Ascending aorta (tissue), 2 donors: ENCODE data around the gene RABGEF1. TPM values are rescaled to one million over a fixed set of nuclear protein-coding genes. Genes with fewer than 3 reads are reported as not detected.
"Not testable (repeated sequence)": the region's sequence is repeated elsewhere in the genome, so short reads cannot be mapped to it uniquely, and the experiment has no call there.

Source experiments
- DNase-seq, 2 donors: peaks; one replicate each; pipeline ENCODE4 v3.0.0-alpha.2; 2019; ENCODE audit warnings: low spot score in 2 of 2
- H3K27ac ChIP-seq, 2 donors: fragments of 200-600 bp; sonication (generic); one replicate each; pipeline ENCODE4 v1.5.1; 2016 to 2017; ENCODE audit warnings: mild to moderate bottlenecking in 1 of 2
- H3K27me3 ChIP-seq: fragments of 200-600 bp; sonication (generic); one replicate; pipeline ENCODE4 v1.5.1; 2017
- H3K36me3 ChIP-seq, 2 donors: fragments of 200-600 bp; sonication (generic); one replicate each; pipeline ENCODE4 v1.5.1; 2016
- H3K4me1 ChIP-seq, 2 donors: fragments of 200-600 bp; sonication (generic); one replicate each; pipeline ENCODE4 v1.5.1; 2016 to 2017; ENCODE audit warnings: mild to moderate bottlenecking in 1 of 2
- H3K4me3 ChIP-seq, 2 donors: fragments of 200-600 bp; sonication (generic); one replicate each; pipeline ENCODE4 v1.5.1; 2016 to 2017; ENCODE audit warnings: mild to moderate bottlenecking in 1 of 2
- H3K9me3 ChIP-seq, 2 donors: fragments of 200-600 bp; sonication (generic); one replicate each; pipeline ENCODE4 v1.5.1; 2016
- intact Hi-C: fragments of 100-400 bp; cut with DNase I; formaldehyde crosslinking; loops from one replicate; pipeline ENCODE4 v1.15.1; 2023
- total RNA-seq: library from RNA; depleted of rRNA; stranded (reverse); fragments of >200 nt; gene quantifications from one replicate; pipeline ENCODE4 v1.1.0, GENCODE V29; 2016
- TF ChIP-seq, protein P1 (sequence below), 3 experiments: fragments of 200-600 bp in 2 of 3; fragments of 450-650 bp in 1 of 3; sonication (generic) in 2 of 3; IDR thresholded peaks; one replicate each; pipeline ENCODE4 v1.5.1; 2016 to 2019; ENCODE audit warnings: antibody characterized with exemption in 3 of 3, mild to moderate bottlenecking in 1 of 3, moderate library complexity in 1 of 3

RABGEF1 gene
- total RNA-seq, 1 donor from 2014 or later: 31.6 TPM

DNA sequence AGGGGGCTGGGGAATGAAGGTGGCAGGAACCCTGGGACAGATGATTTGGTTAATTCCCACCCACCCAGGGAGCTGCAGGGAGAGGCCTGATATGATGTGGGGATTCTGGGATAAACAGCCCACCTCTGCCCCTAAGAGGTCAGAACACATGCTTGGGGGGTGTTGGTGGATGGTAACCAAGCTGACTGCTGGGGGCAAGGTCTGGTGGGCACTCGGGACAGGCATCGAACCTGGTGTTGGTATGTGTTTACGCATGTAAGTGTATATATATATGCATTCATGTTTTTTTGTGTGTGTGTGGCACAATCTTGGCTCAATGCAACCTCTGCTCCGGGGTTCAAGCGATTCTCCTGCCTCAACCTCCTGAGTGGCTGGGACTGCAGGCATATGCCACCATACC is 99.8 kb downstream of the RABGEF1 start:
- H3K4me3 ChIP-seq: no peak overlapping the region
- peaks cover 0 to 4% of the 10 kb centered on the region in 2 donors for H3K4me1 ChIP-seq
- H3K9me3 ChIP-seq: no peaks in the 10 kb centered on the region
- no peaks in the 10 kb centered on the region for H3K27me3 ChIP-seq
- no peaks in the 10 kb centered on the region for H3K36me3 ChIP-seq
- H3K27ac ChIP-seq: no peak overlapping the region
- TF ChIP-seq, protein P1, sequence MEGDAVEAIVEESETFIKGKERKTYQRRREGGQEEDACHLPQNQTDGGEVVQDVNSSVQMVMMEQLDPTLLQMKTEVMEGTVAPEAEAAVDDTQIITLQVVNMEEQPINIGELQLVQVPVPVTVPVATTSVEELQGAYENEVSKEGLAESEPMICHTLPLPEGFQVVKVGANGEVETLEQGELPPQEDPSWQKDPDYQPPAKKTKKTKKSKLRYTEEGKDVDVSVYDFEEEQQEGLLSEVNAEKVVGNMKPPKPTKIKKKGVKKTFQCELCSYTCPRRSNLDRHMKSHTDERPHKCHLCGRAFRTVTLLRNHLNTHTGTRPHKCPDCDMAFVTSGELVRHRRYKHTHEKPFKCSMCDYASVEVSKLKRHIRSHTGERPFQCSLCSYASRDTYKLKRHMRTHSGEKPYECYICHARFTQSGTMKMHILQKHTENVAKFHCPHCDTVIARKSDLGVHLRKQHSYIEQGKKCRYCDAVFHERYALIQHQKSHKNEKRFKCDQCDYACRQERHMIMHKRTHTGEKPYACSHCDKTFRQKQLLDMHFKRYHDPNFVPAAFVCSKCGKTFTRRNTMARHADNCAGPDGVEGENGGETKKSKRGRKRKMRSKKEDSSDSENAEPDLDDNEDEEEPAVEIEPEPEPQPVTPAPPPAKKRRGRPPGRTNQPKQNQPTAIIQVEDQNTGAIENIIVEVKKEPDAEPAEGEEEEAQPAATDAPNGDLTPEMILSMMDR (IDR thresholded peaks at IDR 0.05): no peak
- no peak for DNase-seq
- intact Hi-C loops: loop anchor here (10.0 kb wide), 2 partner anchors 186 to 464 kb away; no protein-coding TSS in a partner anchor

DNA sequence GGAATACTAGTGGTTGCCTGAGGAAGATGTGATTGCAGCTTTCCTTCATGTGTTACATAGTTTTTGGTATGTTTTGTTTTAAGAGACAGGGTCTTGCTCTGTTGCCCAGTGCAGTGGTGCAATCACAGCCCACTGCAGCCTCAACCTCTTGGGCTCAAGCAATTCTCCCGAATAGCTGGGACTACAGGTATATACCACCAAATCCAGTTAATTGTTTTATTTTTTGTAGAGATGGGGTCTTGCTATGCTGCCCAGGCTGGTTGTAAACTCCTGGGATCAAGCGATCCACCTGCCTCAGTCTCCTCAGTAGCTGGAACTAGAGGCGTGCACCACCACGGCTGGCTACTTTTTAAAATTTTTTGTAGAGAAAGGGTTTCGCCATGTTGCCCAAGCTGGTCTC is 101.4 kb downstream of the RABGEF1 start:
- intact Hi-C loops: loop anchor here (10.0 kb wide), 2 partner anchors 187 to 463 kb away; no protein-coding TSS in a partner anchor
- Histone ChIP-seq H3K27me3 (no peaks in the 10 kb centered on the region), H3K27ac (no peak overlapping the region), H3K36me3 (no peaks in the 10 kb centered on the region), H3K4me1 (peaks cover 0 to 9% of the 10 kb centered on the region in 2 donors), H3K4me3 (no peak overlapping the region), H3K9me3 (no peaks in the 10 kb centered on the region)
- TF ChIP-seq, protein P1 (IDR thresholded peaks at IDR 0.05): no peak
- no peak for DNase-seq

DNA sequence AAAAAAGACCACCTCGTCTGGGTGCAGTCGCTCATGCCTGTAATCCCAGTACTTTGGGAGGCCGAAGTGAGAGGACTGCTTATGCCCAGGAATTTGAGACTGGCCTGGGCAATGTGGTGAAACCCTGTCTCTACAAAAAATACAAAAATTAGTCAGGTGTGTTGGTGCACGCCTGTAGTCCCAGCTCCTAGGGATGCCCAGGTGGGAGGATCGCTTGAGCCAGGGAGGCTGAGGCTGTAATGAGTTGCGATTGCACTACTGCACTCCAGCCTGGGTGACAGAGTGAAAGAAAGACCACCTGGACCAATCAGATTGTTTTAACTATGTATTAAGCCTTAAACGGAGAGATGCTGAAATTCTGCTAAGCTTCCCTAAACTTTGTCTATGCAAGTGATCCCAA is 103.0 kb downstream of the RABGEF1 start:
- intact Hi-C loops: loop anchor here (10.0 kb wide), 2 partner anchors 189 to 461 kb away; no protein-coding TSS in a partner anchor
- Histone ChIP-seq H3K27ac (peak overlapping the region in 1 of 2 donors; percentile 96), H3K4me3 (peak overlapping the region; percentile 69 to 78)
- not testable (repeated sequence) for H3K9me3 ChIP-seq, H3K36me3 ChIP-seq, H3K4me1 ChIP-seq, H3K27me3 ChIP-seq
- peak in 1 of 2 donors; percentile 27 for DNase-seq

DNA sequence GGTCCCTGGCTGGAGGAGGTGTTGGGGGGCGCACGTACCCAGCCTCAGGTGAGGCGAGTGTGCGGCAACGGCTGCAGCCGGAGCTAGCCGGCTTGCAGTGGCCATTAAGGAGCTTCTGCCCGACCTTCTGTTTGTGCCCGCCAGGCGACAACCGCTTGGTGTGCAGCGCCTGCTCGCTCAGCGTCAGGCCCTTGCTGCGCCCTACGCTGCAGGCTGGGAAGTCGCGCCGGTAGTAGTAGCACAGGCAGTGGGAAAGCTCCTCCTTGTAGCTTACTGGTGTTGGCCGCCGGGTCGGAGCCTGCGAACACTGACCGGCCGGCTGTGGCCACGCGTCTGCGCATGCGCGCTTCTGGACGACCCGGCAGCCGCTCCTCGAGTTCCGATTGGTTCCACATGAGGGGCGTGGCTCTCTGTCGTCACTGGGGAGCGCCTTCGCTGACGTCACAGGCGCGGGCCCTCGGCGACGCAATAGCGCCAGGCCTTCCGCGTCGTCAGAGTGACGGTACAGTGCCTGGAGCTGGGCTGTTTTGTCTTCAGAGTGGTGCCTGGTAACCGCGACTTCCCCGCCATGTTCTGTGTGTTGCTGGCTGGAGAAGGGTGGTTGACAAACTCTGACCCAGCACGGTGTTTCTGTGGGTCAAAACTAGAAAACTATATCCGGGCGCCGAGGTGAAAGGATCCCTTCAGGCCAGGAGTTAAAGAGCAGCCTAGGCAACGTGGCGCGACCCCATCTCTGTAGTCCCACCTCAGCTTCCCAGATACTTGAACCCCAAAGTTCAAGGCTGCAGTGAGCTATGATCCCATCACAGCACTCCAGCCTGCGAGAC is 104.2 kb downstream of the RABGEF1 start:
- H3K27me3 ChIP-seq: no peaks in the 10 kb centered on the region
- H3K4me3 ChIP-seq: peak overlapping the region; percentile 69 to 78
- DNase-seq: peak; percentile 89 to 99
- peaks cover 0 to 9% of the 10 kb centered on the region in 2 donors for H3K4me1 ChIP-seq
- peak overlapping the region; percentile 94 to 96 for H3K27ac ChIP-seq
- no peaks in the 10 kb centered on the region for H3K36me3 ChIP-seq
- intact Hi-C loops: loop anchor here (1.0 to 10.0 kb wide), 9 partner anchors 76 to 460 kb away; partner anchors contain the start of genes KCTD7, RABGEF1, SBDS and TMEM248
- TF ChIP-seq, protein P1 (IDR thresholded peaks at IDR 0.05): peak; percentile 16 to 51 (median 29)
- H3K9me3 ChIP-seq: no peaks in the 10 kb centered on the region

DNA sequence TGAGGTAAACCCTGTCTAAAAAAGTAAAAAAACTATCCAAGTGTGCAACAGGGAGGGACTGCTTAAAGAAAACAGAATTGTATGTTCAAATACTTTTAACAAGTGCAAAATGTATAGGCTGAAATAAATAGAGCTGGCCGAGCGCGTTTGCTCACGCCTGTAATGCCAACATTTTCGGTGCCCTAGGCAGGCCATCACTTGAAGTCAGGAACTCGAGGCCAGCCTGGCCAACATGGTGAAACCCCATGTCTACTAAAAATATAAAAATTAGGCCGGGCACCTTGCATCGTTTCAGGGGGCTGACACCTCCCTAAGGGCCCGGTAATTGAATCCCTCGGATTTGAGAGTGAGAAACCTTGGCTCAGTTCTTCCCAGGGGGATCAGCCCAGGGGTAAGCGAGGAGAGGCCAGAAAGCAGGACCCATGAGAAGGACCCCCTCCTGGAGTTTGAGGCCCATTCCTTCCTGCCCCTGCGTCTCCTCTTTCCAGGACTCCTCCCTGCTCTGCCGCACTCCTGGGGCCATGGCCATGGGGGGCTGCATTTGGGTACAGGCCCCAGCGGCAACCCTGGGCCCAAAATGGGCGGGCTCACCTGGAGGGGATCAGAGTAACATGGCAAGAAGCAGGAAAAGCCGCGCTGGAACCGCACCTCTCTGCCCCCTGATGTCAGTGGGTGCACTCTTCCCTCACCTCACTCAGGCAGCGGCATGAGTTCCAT is 105.0 kb downstream of the RABGEF1 start:
- H3K4me1 ChIP-seq: peaks cover 0 to 9% of the 10 kb centered on the region in 2 donors
- TF ChIP-seq, protein P1 (IDR thresholded peaks at IDR 0.05): no peak
- H3K36me3 ChIP-seq: no peaks in the 10 kb centered on the region
- intact Hi-C loops: loop anchor here (2.0 to 10.0 kb wide), 7 partner anchors 75 to 459 kb away; partner anchors contain the start of genes SBDS and TMEM248
- H3K27me3 ChIP-seq: no peaks in the 10 kb centered on the region
- H3K4me3 ChIP-seq: peak overlapping the region; percentile 69 to 78
- H3K9me3 ChIP-seq: no peaks in the 10 kb centered on the region
- DNase-seq: peak in 1 of 2 donors; percentile 63
- H3K27ac ChIP-seq: peak overlapping the region; percentile 94 to 96

DNA sequence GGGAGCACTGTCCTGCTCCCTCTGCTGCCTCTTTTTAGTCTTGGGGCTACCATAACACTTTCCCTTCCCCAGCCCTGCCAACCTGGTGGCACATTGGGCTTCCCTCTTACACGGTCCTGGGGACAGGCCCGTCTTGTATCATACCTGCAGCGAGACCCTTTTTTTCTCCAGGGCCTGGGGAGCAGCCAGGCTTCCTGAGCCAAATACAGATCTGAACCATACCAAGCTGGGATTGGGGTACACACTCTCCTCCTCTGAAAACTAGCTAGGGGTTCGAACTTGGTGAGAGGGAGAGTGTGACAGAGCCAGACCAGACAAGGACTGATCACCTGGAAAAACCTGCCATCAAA is 105.5 kb downstream of the RABGEF1 start:
- peak in 1 of 2 donors; percentile 52 for DNase-seq
- intact Hi-C loops: loop anchor here (5.0 to 10.0 kb wide), 3 partner anchors 191 to 459 kb away; no protein-coding TSS in a partner anchor
- H3K36me3 ChIP-seq, H3K27me3 ChIP-seq, H3K4me1 ChIP-seq, H3K4me3 ChIP-seq, H3K9me3 ChIP-seq: not testable (repeated sequence)
- peak overlapping the region in 1 of 2 donors; percentile 96 for H3K27ac ChIP-seq

DNA sequence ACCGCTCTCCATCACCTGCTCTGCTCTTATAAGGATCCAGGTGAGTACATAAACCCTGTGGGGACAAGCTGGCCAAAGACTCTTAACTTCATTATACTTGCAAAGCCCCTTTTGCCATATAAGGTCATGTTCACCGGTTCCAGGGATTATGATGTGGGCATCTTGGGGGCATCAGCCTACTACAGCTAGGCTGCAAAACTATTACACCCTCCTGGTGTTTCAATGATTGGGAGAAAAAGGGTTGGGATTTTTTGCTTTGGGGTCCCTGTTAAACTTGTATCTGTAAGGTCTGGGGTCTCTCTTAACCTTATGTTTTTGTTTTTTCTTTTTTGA is 107.0 kb downstream of the RABGEF1 start:
- not testable (repeated sequence) for H3K4me1 ChIP-seq, H3K27ac ChIP-seq, H3K9me3 ChIP-seq, H3K27me3 ChIP-seq, H3K4me3 ChIP-seq, H3K36me3 ChIP-seq
- intact Hi-C loops: loop anchor here (5.0 to 10.0 kb wide), 3 partner anchors 193 to 457 kb away; no protein-coding TSS in a partner anchor
- peak in 1 of 2 donors; percentile 8 for DNase-seq
